Epidermal melanocyte (primary cell): ENCODE measurements around the gene SEL1L.
"Not testable (repeated sequence)": the region's sequence is repeated elsewhere in the genome, so short reads cannot be mapped to it uniquely, and the experiment has no call there.

Experiments
- DNase-seq: peaks from one replicate; pipeline ENCODE4 v3.0.0; 2011; ENCODE audit warnings: low spot score; ENCODE audit not compliant: insufficient read length

Gene SEL1L

DNA sequence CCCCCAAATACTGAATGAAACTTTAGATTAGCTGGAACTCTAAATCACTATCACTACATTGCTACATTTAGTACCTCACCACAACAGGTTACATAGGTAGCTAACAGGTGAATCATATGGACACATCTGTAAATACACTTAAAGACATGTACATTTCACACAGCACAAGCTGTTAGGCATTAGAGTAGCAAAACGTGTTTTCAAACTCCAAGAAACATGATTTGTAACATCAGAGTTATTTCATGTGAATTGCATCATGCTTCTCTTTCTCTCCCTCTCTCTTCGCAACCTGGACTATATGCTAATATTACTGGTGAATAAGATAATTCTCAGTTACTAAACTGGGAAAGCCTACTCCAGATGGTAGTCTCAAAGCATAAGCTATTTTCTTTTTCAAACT lies 4.3 kb downstream of the SEL1L start:
- DNase-seq: no peak

DNA sequence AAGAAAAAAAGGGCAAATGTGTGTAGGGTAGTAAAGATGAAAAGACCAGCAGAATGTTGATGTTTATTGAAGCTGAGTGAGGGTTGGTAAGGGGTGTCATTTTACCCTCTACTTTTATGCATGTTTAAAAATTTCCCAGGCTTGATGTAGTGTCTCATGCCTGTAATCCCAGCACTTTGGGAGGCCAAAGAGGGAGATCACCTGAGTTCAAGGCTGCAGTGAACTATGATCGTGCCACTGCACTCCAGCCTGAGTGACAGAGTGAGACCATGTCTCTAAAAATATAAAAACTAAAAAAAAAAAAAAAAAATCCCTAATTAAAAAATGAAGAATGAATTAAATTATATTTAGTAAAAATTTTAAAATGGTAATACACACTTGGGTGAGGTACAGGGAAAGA lies 8.5 kb downstream of the SEL1L start:
- DNase-seq: no peak

DNA sequence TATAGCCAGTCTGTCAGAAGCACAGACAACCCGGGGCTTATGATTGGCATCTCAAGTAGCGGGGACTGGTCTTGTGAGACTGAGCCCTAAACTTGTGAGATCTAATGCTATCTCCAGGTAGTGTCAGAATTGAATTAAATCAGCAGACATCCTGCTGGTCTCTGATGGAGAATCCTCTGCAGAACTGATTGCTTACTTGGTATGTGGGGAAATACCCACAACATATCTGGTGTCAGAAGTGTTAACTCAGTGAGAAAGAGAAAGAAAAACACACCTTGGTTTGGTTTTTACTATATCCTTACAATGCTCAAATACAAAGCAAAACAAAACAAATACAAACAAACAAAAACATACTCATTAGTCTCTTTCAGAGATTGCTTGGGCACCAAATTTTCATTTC lies 10.0 kb downstream of the SEL1L start:
- no peak for DNase-seq

DNA sequence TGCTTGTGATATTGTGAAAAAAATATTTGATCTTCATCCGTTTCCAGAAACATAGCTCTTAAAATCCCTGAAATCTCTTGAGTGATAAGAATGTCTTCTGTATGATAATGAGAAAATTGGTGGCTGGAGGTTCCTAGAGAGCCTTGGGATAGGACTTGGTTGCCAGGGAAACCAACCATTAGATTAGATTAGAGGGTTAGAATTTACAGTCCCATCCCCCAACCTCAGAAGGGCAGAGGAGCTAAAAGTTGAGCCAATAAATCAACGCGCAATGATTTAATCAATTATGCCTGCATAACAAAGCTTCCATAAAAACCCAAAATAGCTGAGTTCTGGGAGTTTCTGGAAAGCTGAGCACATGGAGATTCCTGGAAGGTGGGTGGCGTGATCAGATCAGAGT lies 10.6 kb downstream of the SEL1L start:
- DNase-seq: no peak

DNA sequence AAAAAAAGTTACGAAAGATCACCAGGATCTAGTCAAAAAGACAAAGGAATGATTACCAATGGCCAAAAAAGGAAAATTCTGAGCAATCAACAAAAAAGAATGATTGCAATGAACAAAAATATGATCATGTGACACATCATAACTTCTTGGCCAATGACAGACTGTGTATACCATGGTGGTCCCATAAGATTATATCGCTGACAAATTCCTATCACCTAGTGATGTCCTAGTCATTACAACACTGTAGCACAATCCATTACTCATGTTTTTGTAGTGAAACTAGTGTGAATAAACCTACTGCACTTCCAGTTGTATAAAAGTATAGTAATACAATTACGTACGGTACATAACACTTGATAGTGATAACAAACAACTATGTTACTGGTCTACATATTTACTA lies 12.3 kb downstream of the SEL1L start:
- DNase-seq: no peak

DNA sequence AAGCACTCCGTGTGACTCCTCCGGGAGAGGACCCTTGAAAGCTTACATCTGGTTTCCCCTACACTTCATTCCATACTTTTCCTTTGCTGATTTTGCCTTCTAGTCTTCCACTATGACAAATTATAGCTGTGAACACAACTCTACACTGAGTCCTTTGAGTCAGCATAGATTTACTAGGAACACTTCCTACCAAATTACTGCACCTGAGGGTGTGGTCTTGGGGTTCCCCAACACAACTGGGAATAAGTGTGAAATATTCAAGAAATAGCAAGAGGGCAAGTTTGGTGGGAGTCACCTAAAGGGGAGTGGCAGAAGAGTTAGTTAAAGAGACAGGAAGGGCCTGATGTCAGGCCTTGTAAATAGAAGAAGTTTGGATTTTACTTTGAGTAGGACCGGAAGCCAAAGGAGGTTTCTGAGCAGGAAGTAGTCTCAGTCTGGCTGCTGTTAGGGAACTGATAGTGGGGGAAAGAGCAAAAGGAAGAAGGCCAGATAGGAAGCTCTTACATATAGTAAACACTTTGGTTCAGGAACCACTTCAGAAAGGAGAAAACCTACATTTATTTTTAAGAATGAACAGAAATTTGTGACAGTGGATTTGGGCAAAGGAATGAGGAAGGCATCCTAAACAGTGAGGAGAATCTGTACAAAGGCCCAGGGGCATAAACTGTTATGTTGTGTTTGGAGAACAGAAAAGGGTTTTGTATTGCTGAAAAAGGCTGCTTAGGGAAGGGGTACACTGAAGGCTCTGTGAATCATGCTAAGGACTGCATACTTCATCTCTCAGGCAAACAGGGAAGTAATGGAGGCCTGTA lies 14.2 kb downstream of the SEL1L start:
- peak; percentile 20 for DNase-seq

DNA sequence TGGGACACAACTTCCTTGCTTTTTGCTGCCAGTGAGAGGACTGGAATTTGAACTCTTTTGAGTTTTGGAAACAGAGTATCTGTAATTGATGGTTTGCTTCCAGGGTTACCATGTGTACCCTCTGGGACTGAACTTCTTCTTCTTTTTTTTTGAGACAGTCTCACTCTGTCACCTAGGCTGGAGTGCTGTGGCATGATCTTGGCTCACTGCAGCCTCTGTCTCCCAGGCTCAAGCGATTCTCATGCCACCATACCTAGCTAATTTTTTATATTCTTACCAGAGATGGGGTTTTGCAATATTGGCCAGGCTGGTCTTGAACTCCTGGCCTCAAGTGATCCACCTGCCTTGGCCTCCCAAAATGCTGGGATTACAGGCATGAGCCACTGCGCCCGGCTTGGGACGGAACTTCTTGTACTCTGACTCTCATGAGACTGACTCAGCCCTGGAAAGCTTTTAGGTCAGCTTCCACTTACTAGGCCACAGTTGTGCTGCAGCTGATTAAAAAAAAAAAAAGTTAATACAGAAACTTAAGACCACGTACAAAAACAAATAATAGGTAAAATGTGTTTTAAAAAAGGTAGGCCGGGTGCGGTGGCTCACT lies 15.8 kb downstream of the SEL1L start:
- no peak for DNase-seq

DNA sequence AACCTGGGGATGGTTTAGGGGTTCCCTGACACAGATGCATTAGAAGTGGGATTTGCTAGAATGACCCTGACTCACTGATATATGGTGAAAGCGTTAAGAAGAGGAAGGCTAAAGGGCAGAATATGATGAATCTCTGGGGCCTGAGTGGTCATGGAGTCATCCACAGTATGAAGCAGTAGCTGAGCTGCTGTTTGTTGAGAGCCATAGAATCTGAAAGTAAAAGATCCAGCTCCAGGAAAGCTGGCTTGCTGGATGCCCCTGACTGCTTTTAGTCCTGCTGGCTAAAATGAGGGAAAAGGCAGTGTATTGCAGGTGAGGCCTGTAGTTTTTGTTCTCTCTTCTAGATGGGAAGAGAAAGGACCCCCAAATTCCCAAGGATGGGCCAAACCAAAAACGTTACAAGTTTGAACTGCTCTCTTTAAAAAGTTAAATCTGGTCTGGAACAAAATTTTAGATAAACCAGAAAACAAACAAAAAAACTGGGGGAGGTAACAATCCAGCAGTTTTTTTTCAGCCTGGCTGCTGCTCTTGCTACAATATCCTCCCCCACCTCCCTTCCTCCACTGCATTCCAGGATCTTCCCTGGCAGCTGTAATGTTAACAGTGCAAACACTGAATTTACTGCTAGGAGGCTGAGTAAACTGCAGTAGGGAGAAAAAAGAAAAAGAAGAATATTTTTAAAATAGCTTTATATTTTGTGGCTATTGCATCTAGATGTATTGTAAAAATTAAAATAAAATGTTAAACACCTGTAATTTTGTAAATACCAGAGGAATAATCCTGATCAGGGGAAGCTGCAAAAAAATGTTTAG lies 16.5 kb downstream of the SEL1L start:
- DNase-seq: peak; percentile 26

DNA sequence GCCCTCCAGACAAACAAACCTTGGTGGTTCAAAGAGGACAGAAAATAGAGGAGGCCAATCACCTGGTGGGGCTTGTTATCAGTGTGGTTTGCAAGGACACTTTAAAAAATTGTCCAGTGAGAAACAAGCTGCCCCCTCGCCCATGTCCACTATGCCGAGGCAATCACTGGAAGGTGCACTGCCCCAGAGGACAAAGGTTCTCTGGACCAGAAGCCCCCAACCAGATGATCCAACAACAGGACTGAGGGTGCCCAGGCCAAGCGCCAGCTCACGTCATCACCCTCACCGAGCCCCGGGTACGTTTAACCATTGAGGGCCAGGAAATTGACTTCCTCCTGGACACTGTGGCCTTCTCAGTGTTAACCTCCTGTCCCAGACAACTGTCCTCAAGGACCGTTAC lies 17.7 kb downstream of the SEL1L start:
- DNase-seq: not testable (repeated sequence)

DNA sequence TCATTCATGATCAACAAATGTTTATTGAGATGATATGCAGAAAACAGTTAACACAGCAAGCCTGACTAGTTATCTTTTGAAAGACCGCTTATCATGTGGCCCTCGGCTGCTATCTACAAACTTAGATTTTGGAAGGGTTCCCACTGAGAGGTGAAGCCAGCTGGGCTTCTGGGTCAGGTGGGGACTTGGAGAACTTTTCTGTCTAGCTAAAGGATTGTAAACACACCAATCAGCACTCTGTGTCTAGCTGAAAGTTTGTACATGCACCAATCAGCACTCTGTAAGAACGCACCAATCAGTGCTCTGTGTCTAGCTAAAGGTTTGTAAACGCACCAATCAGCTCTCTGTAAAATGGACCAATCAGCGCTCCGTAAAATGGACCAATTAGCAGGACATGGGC lies 20.8 kb downstream of the SEL1L start:
- DNase-seq: not testable (repeated sequence)

DNA sequence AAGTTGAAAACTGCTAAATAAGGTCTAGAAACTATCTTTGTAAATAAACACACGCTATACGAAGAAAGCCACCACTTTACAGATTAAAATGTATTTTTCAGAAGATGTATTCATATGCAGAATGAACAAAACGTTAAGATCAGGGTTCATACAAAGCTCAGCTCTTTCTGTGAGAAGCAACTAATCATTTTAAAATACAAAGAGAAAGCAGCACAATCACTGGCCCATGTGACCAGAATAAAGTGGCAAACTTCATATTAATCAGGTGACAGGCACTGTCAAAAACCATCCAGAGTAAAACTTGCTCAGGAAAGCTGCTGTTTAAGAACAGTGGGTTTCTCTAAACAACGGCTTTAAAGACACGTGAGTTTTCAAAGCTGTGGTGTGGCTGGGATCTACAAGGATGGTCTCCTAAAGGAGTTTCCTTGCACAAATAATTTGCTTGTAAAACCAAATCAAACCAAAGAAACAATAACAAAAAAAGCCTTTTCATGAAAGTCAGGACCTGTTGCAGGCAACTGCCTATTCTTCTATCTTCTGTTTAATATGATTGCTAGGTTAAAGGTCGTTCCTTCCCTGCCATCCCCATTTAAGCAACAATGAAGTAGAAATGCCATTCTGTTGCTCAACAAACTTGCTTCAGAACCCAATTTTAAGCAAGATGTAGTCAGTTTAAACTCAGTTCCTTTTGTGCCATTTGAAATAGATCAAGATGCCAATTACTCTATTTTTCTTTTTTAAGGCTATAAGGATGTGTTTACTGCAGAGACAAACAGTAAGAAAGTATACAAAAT lies 22.3 kb downstream of the SEL1L start:
- no peak for DNase-seq

DNA sequence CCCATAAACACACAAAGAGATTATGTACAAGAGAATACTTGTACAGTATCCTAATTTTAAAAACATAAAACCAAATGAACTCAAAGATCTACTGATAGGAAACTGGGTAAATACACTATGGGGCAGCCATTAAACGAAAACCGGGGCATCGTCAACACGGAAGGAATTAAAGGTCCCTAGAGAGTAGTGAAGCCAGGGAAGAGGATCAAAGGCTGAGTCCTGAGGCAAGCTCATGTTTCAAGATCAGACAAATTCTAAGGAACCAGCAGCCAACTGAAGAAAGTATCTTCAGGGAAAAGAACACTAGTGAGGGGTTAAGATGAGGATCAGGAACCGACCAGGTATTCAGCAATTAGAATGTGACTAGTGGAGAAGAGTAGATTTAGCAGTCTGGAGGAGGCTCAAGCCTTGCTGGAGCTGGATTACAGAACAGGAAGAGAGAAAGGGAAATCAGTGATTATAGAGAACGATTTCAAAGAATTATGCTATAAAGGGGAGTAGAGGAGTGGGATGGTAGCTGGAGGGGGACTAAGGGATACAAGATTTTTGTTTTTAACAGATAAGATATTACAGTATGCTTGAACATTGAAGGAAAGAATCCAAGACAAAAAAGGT lies 23.7 kb downstream of the SEL1L start:
- no peak for DNase-seq

DNA sequence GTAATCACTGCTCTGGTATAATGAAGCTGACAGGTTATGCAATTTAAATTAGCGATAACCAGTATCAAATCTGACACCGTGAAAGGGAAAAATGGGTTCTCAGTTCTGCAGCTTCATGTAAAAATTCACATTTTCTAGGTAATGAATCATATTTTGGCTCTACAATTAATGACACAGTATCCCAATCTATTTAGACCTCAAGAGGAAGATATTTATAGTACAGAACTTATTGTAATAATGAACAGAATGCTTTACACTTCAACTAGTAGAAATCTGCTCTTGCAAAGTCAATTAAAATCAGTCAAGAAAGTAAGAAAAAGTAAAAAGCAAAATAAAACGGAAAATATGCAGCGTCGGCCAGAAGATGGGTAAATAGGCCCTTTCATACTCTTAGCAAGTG lies 24.3 kb downstream of the SEL1L start:
- no peak for DNase-seq

DNA sequence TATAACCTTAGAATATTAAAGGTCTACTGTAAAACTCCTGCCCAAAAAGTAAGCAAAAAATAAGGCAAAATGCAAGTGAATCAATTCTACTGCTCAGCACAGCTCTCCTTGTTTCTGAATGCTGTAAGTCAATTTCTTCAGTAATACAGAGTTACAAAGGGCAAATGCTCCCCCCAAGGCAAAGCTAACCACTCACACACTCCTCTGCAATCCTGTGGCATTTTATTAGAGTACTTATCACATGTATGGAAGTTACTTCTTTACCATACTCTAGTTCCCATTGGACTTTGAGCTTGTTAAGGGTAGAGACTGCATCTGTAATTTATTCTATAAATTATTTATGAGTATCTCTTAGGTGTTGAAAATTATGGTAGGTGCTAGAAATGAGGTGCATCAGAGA lies 27.2 kb downstream of the SEL1L start:
- DNase-seq: no peak

DNA sequence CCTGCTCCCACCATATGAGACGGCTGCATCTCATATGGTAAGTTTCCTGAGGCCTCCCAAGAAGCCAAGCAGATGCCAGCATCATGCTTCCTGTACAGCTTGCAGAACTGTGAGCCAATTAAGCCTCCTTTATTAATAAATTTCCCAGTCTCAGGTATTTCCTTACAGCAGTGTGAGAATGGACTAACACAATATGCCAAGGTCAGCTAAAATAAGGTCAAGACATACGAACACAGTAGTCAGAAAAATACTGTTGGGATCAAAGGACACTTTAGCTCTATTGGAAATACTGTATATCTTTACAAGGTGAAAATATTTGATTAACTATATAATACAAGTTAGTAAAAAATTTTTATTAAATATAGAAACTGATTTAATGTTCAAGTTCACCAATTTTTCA lies 28.8 kb downstream of the SEL1L start:
- DNase-seq: no peak

DNA sequence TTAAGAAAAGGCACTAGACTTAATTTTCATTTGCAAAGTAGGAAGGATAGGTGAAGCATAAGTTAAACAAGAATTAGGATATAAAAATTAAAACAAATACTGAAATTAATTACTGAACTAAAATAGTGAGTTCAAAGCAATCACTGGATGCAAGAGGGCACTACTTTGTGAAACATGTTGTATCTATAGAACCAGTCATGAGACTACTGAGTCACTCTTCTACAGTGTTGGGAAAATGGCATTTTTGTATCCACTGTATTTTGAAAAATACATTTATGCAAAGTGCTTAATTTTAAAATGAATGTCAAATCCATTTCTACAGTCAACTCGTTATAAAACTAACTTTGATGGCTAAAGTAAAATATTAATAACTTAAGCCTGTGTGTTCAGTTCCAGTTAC lies 47.9 kb downstream of the SEL1L start:
- no peak for DNase-seq

DNA sequence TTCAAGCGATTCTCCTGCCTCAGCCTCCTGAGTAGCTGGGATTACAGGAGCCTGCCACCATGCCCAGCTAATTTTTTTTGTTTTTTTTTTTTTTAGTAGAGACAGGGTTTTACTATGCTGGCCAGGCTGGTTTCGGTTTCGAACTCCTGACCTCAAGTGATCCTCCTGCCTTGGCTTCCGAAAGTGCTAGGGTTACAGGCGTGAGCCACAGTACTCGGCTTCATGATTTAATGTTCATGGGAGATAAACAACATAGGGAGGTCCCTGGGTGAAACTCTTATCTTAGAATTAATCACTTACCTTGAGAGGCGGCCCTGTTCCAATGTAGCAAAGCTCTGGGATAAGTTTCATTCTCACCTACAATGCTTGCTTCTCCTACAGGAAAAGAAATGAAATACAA lies 48.3 kb downstream of the SEL1L start:
- DNase-seq: no peak

DNA sequence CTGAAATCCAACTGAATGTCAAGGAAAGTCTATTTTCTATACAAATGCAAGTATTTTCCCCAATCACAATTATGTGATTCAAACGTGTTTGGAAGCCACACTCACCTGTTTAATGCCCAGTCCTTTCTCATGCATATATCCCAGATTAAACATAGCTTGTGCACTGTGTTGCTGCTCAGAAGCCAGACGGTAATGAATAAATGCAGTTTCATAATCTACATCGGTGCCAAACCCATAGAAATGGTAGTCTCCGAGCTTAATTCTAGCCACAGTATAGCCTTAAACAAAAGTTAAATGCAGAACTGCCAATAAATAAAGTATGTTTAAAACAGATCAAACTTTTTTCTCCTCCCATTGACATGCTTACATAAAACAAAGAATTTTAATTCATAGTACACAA lies 49.5 kb downstream of the SEL1L start:
- no peak for DNase-seq

DNA sequence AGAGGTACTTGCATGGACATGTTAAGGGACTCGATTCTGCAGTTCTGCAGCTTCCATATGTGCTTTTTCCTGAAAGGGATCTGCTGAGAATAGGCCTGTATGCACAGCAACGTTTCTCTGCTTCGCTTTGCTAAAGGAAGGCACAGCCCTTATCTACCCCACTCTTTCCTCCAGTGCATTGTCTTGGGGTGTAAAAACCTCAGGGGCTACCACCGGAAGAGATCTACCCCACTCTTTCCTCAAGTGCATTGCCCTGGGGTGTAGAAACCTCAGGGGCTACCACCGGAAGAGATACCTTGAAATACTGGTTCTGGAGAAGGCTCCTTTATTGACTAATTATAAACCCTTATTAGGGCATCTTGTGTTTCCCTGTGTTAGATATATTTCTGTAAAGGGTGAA lies 52.9 kb downstream of the SEL1L start:
- no peak for DNase-seq

DNA sequence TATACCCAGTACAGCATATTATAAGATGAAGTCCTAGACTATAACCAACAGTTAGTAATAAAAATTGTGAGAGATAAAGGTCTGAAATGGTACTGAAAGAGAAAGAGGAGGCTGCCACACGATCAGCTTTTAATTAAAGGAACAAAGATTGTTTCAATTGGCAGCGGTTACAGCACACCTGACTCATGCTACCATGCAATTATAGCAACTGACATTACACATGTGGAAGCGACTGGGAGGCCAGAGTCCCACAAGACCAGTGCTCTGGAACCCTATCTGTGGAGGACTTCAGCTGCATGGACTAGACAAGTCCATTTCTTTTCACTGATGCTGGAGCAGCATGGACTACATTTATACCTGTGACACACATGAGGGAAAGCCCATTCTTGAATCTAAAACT lies 55.2 kb downstream of the SEL1L start:
- DNase-seq: no peak

DNA sequence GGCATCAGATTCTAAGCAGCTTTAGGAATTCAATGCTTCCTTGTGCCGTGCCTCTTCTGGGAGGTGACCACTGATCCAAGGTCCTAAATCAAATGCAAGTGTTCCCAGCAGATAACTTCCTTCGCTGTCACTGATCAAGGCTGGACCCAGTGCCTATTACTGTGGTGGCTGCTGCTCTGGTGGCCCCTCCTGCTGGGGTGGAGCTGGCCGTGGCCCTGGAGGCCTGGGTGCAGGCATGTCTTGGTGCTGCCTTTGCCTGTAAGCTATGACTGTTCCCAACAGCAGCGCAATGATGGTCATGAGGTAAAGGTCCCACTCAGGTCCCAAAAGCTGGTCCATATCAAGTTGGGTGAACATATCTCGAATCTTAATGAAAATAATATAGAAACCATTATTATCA lies 56.8 kb downstream of the SEL1L start:
- no peak for DNase-seq
